Endothelial cell of umbilical vein (primary cell): ENCODE results near the gene MDM1. TPM values are rescaled to one million over a fixed set of nuclear protein-coding genes. Genes with fewer than 3 reads are reported as not detected.

ENCODE experiments used
- BruUV-seq: library from RNA; stranded (reverse); fragments of 400-500 nt; replicated peaks from 2 replicates; lab custom pipeline; 2021; lab: Mats Ljungman, UMichigan
- CTCF ChIA-PET: fragments of 300-600, 350-600 bp; sonication (Branson Sonifier 250); formaldehyde crosslinking; loops from one replicate; lab custom pipeline; 2021; ENCODE audit warnings: antibody characterized with exemption, inconsistent platforms; lab: Charles Lee
- POLR2A ChIA-PET: fragments of 300-600, 350-600 bp; sonication (Branson Sonifier 250); formaldehyde crosslinking; loops from one replicate; lab custom pipeline; 2021; ENCODE audit warnings: antibody characterized with exemption, inconsistent platforms; lab: Charles Lee
- DNase-seq: peaks from one replicate; pipeline ENCODE4 v3.0.0-alpha.2; 2011; ENCODE audit warnings: low read depth, low spot score
- FAIRE-seq: peaks from 2 replicates; lab custom pipeline; 2011; peaks lifted over from hg19 to GRCh38; lab: Jason Lieb, UNC
- H2AFZ ChIP-seq: 2 replicates; pipeline ENCODE4 v1.6.0; 2012; ENCODE audit warnings: low read depth, low read length, control low read depth, inconsistent platforms
- H3K27ac ChIP-seq: 2 replicates; pipeline ENCODE4 v1.5.1; 2011; ENCODE audit warnings: low read depth, mild to moderate bottlenecking, control low read depth, low read length, moderate library complexity; ENCODE audit not compliant: insufficient read depth
- H3K27me3 ChIP-seq, 2 experiments: 2 replicates each; pipeline versions ENCODE4 v1.6.0 to v1.6.1; 2011; ENCODE audit warnings: low read length in 2 of 2, mixed read lengths in 1 of 2; ENCODE audit not compliant: control insufficient read depth in 2 of 2, insufficient read depth in 2 of 2
- H3K36me3 ChIP-seq, 2 experiments: 2 replicates in 1 of 2; 3 replicates in 1 of 2; pipeline ENCODE4 v1.5.1; 2011; ENCODE audit warnings: low read length in 2 of 2, mild to moderate bottlenecking in 1 of 2, moderate library complexity in 1 of 2; ENCODE audit not compliant: control insufficient read depth in 2 of 2, insufficient read depth in 2 of 2; ENCODE audit errors: extremely low read depth in 1 of 2
- H3K4me1 ChIP-seq: 3 replicates; pipeline ENCODE4 v1.5.1; 2011; ENCODE audit warnings: mild to moderate bottlenecking, low read length; ENCODE audit not compliant: control insufficient read depth, insufficient read depth; ENCODE audit errors: extremely low read depth
- H3K4me2 ChIP-seq: 2 replicates; pipeline ENCODE4 v1.6.1; 2011; ENCODE audit warnings: low read length, control low read depth, mixed read lengths; ENCODE audit not compliant: insufficient read depth
- H3K4me3 ChIP-seq, 3 experiments: fragments of 200-600 bp in 1 of 3; sonication (generic), shearing (Covaris generic) in 1 of 3; replicated peaks in 1 of 3; 2 replicates each; pipeline ENCODE4 v1.5.1; 2011 to 2016; ENCODE audit warnings: control low read depth in 3 of 3, low read length in 3 of 3, mild to moderate bottlenecking in 2 of 3, inconsistent platforms in 1 of 3, low read depth in 1 of 3, moderate library complexity in 1 of 3; ENCODE audit not compliant: insufficient read depth in 1 of 3
- H3K79me2 ChIP-seq: 2 replicates; pipeline ENCODE4 v1.6.0; 2012; ENCODE audit warnings: low read length, inconsistent platforms; ENCODE audit not compliant: control insufficient read depth, insufficient read depth
- H3K9ac ChIP-seq: replicated peaks from 2 replicates; pipeline ENCODE3; 2011; ENCODE audit warnings: low read length, control low read depth; ENCODE audit not compliant: insufficient read depth; ENCODE audit errors: extremely low read depth
- H3K9me1 ChIP-seq: replicated peaks from 3 replicates; pipeline ENCODE4 v1.6.0; 2011; ENCODE audit warnings: mild to moderate bottlenecking, low read length; ENCODE audit not compliant: control insufficient read depth, insufficient read depth; ENCODE audit errors: extremely low read depth
- H3K9me3 ChIP-seq: replicated peaks from 2 replicates; pipeline ENCODE4 v1.5.1; 2012; ENCODE audit warnings: low read length, inconsistent platforms; ENCODE audit not compliant: control insufficient read depth, insufficient read depth
- H4K20me1 ChIP-seq: replicated peaks from 2 replicates; pipeline ENCODE3; 2011; ENCODE audit warnings: mild to moderate bottlenecking, low read length; ENCODE audit not compliant: control insufficient read depth, insufficient read depth; ENCODE audit errors: extremely low read depth
- CTCF ChIP-seq, 2 donors: IDR thresholded peaks; 1 replicate in 1 of 2; 2 replicates in 1 of 2; pipeline ENCODE4 v1.5.1; 2011; ENCODE audit warnings: low read length in 2 of 2, mild to moderate bottlenecking in 2 of 2, moderate library complexity in 2 of 2, control low read depth in 1 of 2, inconsistent platforms in 1 of 2, low read depth in 1 of 2; ENCODE audit not compliant: insufficient read depth in 1 of 2; ENCODE audit errors: extremely low read depth in 1 of 2
- EZH2 ChIP-seq: IDR thresholded peaks from 2 replicates; pipeline ENCODE4 v1.6.1; 2012; ENCODE audit warnings: borderline replicate concordance, low read depth, mild to moderate bottlenecking, moderate library complexity, low read length, inconsistent platforms; ENCODE audit not compliant: severe bottlenecking
- FOS ChIP-seq: IDR thresholded peaks from 2 replicates; pipeline ENCODE4 v1.6.1; 2011; ENCODE audit warnings: mild to moderate bottlenecking, low read length, moderate library complexity, borderline replicate concordance; ENCODE audit not compliant: insufficient read depth
- GATA2 ChIP-seq: IDR thresholded peaks from 2 replicates; pipeline ENCODE4 v1.7.0; 2011; ENCODE audit warnings: low read depth, mild to moderate bottlenecking, moderate library complexity, mixed read lengths, low read length; ENCODE audit not compliant: insufficient read length, insufficient read depth
- JUN ChIP-seq: IDR thresholded peaks from 2 replicates; pipeline ENCODE4 v1.6.1; 2011; ENCODE audit warnings: borderline replicate concordance, low read depth; ENCODE audit not compliant: insufficient read length, insufficient read depth
- MAX ChIP-seq: IDR thresholded peaks from 2 replicates; pipeline ENCODE4 v1.6.1; 2011; ENCODE audit not compliant: insufficient read depth, insufficient read length
- MYC ChIP-seq: IDR thresholded peaks from one replicate; pipeline ENCODE4 v1.6.1; 2011; ENCODE audit warnings: mild to moderate bottlenecking, low read depth, low read length
- POLR2A ChIP-seq: IDR thresholded peaks from 2 replicates; pipeline ENCODE4 v1.6.1; 2012; ENCODE audit warnings: low read depth, mild to moderate bottlenecking, control low read depth, low read length
- POLR2AphosphoS5 ChIP-seq: IDR thresholded peaks from 2 replicates; pipeline ENCODE4 v1.6.1; 2012; ENCODE audit warnings: low read depth, mild to moderate bottlenecking, control low read depth, low read length, moderate library complexity; ENCODE audit not compliant: insufficient read depth
- dilution Hi-C: fragments of 300-500 bp; cut with MboI; formaldehyde crosslinking; loops from one replicate; pipeline ENCODE4 v1.15.0; 2019; ENCODE audit warnings: low sequenced_read_pairs; ENCODE audit not compliant: extremely low pct_ligation_motif_present
- intact Hi-C: fragments of 100-400 bp; cut with micrococcal nuclease; formaldehyde crosslinking; loops from one replicate; pipeline ENCODE4 v1.10.0; 2022
- polyA plus RNA-seq, 4 experiments: library from polyadenylated mRNA; depleted of rRNA in 3 of 4; stranded (reverse) in 3 of 4; unstranded in 1 of 4; fragments of >200 nt; gene quantifications; 2 replicates each; pipeline versions ENCODE4 v1.2.1 to v1.2.3, GENCODE V29; 2011 to 2012; ENCODE audit warnings: missing spikeins in 1 of 4
- total RNA-seq: library from RNA; stranded (reverse); gene quantifications from 2 replicates; pipeline ENCODE4 v1.2.3, GENCODE V29; 2021

The MDM1 gene
- total and polyA plus RNA-seq, 2 donors (not counting 3 experiments of a cell fraction or from before 2014, with no cell fraction given) = 4.3 to 12.5 TPM

GRCh38 chr12:68305278-68305677 lies 26.9 kb downstream of the MDM1 start:
- no peaks in the 10 kb centered on the region for H3K9me3 ChIP-seq
- no peaks in the 10 kb centered on the region for H3K79me2 ChIP-seq
- H3K36me3 ChIP-seq = no peaks in the 10 kb centered on the region
- H3K9ac ChIP-seq = no peak overlapping the region
- ChIA-PET POLR2A (no interaction called here), CTCF (interaction anchor here (0.9 kb wide), 1 partner anchor 265 kb away, joined by 3 read pairs; no protein-coding TSS in a partner anchor)
- no peaks in the 10 kb centered on the region for H3K27me3 ChIP-seq
- dilution Hi-C loops = no loop called here
- H3K4me3 ChIP-seq = no peak overlapping the region
- intact Hi-C loops = no loop called here
- H3K27ac ChIP-seq = peak overlapping the region; percentile 42
- no peak overlapping the region for H3K4me2 ChIP-seq
- peaks cover 16% of the 10 kb centered on the region for H3K4me1 ChIP-seq
- H2AFZ ChIP-seq = no peak overlapping the region
- H4K20me1 ChIP-seq = no peaks in the 10 kb centered on the region
- no peak for DNase-seq
- TF ChIP-seq CTCF (IDR thresholded peaks at IDR 0.05; ENCODE audit: extremely low read depth in 1 of 2, insufficient read depth in 1 of 2, low read depth in 1 of 2, low read length in 2 of 2) (no peak), MAX (no peak), FOS (no peak), POLR2A (no peak), GATA2 (no peak), MYC (no peak), JUN (no peak), EZH2 (no peak), POLR2AphosphoS5 (no peak)
- FAIRE-seq = no peak
- no peaks in the 10 kb centered on the region for H3K9me1 ChIP-seq
- BruUV-seq = no TSS peak
